CMK (cell line): Measurements from ENCODE around the gene PARVG.

ENCODE experiments used
- DNase-seq: peaks from one replicate; pipeline ENCODE4 v3.0.0-alpha.2; 2010; ENCODE audit warnings: low read depth

PARVG gene

GRCh38 chr22:44180706-44181032 is at the start of gene PARVG:
PARVG (plus strand) TSS chr22:44180925; CDS start chr22:44183330, 2,405 bp downstream.
- no peak for DNase-seq

- DNase-seq, result no peak
These were observed 49.3 kb upstream of the PARVG start for GRCh38 chr22:44131412-44131811.

GRCh38 chr22:44131989-44132685 is 48.6 kb upstream of the PARVG start:
- no peak for DNase-seq

- no peak for DNase-seq
These were observed 48.0 kb upstream of the PARVG start for GRCh38 chr22:44132724-44133123.

- DNase-seq, result no peak
These were observed 47.6 kb upstream of the PARVG start for GRCh38 chr22:44133161-44133560.

GRCh38 chr22:44133901-44134571 is 46.7 kb upstream of the PARVG start:
- DNase-seq, result peak; percentile 30

GRCh38 chr22:44136112-44136511 is 44.6 kb upstream of the PARVG start:
- no peak for DNase-seq

- DNase-seq, result no peak
These were observed 43.9 kb upstream of the PARVG start for GRCh38 chr22:44136786-44137185.

- no peak for DNase-seq
These were observed 43.3 kb upstream of the PARVG start for GRCh38 chr22:44137415-44137814.

GRCh38 chr22:44139773-44140172 is 41.0 kb upstream of the PARVG start:
- DNase-seq, result no peak

GRCh38 chr22:44142421-44143104 is 38.2 kb upstream of the PARVG start:
- DNase-seq, result no peak

GRCh38 chr22:44143105-44143474 is 37.6 kb upstream of the PARVG start:
- DNase-seq, result no peak

- DNase-seq, result no peak
These were observed 37.1 kb upstream of the PARVG start for GRCh38 chr22:44143579-44143978.

GRCh38 chr22:44144046-44144569 is 36.6 kb upstream of the PARVG start:
- DNase-seq, result no peak

GRCh38 chr22:44145544-44145943 is 35.2 kb upstream of the PARVG start:
- DNase-seq, result no peak

- DNase-seq, result no peak
These were observed 34.5 kb upstream of the PARVG start for GRCh38 chr22:44146088-44146861.

- no peak for DNase-seq
These were observed 33.6 kb upstream of the PARVG start for GRCh38 chr22:44147008-44147645.

GRCh38 chr22:44147821-44148574 is 32.7 kb upstream of the PARVG start:
- DNase-seq, result no peak

- no peak for DNase-seq
These were observed 29.0 kb upstream of the PARVG start for GRCh38 chr22:44151676-44152075.

GRCh38 chr22:44153710-44154109 is 27.0 kb upstream of the PARVG start:
- DNase-seq, result no peak

GRCh38 chr22:44154436-44154942 is 26.2 kb upstream of the PARVG start:
- no peak for DNase-seq
